ENCODE measurements around the gene THSD4.

DNA sequence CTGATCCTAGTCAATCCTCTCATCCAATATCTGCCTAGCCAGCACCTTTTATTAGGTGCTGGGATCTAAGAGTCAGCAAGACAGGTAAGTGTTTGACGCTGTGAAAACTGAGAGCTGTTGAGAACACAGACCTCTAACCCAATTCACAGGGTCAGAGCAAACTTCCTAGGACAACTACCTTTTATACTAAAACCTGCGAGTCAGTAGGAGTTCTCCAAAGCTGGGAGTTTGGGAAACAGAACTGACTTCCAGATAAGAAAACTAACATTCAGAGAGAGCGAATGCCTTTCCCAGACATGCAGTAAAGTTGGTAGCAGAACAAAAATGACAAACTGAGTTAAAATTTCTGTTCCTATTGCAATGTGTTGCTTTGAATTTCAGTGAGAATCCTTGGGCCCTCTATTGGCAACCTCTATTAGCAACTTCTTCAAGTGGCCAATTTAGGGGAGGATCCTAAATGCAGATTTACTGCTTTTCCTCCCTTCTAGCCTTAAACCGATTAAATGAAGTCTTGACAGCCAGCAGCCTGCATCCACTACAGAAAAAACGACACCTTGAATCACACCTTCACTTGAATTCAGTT is 706.4 kb downstream of the THSD4 start:
- TF ChIP-seq, protein P1, sequence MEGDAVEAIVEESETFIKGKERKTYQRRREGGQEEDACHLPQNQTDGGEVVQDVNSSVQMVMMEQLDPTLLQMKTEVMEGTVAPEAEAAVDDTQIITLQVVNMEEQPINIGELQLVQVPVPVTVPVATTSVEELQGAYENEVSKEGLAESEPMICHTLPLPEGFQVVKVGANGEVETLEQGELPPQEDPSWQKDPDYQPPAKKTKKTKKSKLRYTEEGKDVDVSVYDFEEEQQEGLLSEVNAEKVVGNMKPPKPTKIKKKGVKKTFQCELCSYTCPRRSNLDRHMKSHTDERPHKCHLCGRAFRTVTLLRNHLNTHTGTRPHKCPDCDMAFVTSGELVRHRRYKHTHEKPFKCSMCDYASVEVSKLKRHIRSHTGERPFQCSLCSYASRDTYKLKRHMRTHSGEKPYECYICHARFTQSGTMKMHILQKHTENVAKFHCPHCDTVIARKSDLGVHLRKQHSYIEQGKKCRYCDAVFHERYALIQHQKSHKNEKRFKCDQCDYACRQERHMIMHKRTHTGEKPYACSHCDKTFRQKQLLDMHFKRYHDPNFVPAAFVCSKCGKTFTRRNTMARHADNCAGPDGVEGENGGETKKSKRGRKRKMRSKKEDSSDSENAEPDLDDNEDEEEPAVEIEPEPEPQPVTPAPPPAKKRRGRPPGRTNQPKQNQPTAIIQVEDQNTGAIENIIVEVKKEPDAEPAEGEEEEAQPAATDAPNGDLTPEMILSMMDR (IDR thresholded peaks at IDR 0.05; ENCODE audit: low read depth, low read length) = no peak
- no peak for TF ChIP-seq EZH2phosphoT487 (IDR thresholded peaks at IDR 0.05; ENCODE audit: low read depth)

Data from OCI-LY3 (cell line).